GM12891 (cell line): ENCODE data around the gene TNPO1.

ENCODE experiments used
- DNase-seq: peaks from one replicate; pipeline ENCODE4 v3.0.0; 2011; ENCODE audit warnings: low spot score; ENCODE audit not compliant: insufficient read length
- FAIRE-seq: peaks from 2 replicates; lab custom pipeline; 2011; peaks lifted over from hg19 to GRCh38; lab: Jason Lieb, UNC
- PAX5 ChIP-seq: IDR thresholded peaks from 2 replicates; pipeline ENCODE4 v1.6.1; 2011; ENCODE audit warnings: low read length, moderate library complexity, mild to moderate bottlenecking; ENCODE audit not compliant: insufficient read depth, severe bottlenecking
- POLR2A ChIP-seq: IDR thresholded peaks from 2 replicates; pipeline ENCODE4 v1.6.1; 2011; ENCODE audit warnings: low read depth, low read length, control low read depth
- POLR2AphosphoS5 ChIP-seq: IDR thresholded peaks from 2 replicates; pipeline ENCODE4 v1.6.1; 2011; ENCODE audit warnings: low read depth, low read length, control low read depth
- POU2F2 ChIP-seq: IDR thresholded peaks from 2 replicates; pipeline ENCODE4 v1.6.1; 2011; ENCODE audit warnings: low read depth, mild to moderate bottlenecking, control low read depth, low read length, moderate library complexity
- SPI1 ChIP-seq: IDR thresholded peaks from 2 replicates; pipeline ENCODE4 v1.6.1; 2011; ENCODE audit warnings: low read depth, low read length, control low read depth
- TAF1 ChIP-seq: IDR thresholded peaks from 2 replicates; pipeline ENCODE4 v1.6.1; 2011; ENCODE audit warnings: low read depth, low read length, control low read depth

The TNPO1 gene

GRCh38 chr5:72878854-72879253 is 62.4 kb downstream of the TNPO1 start:
- no peak for TF ChIP-seq POLR2AphosphoS5
- no peak for TF ChIP-seq POLR2A
- TF ChIP-seq SPI1: no peak
- TF ChIP-seq TAF1: no peak
- TF ChIP-seq POU2F2: no peak
- TF ChIP-seq PAX5: no peak
- no peak for DNase-seq
- no peak for FAIRE-seq

GRCh38 chr5:72882989-72883388 is 66.5 kb downstream of the TNPO1 start:
- TF ChIP-seq PAX5: no peak
- no peak for TF ChIP-seq POLR2AphosphoS5
- no peak for TF ChIP-seq TAF1
- TF ChIP-seq POLR2A: no peak
- no peak for TF ChIP-seq SPI1
- TF ChIP-seq POU2F2: no peak
- FAIRE-seq (no peak), DNase-seq (no peak)

GRCh38 chr5:72883850-72884249 is 67.4 kb downstream of the TNPO1 start:
- DNase-seq (no peak), FAIRE-seq (no peak)
- TF ChIP-seq POLR2AphosphoS5 (no peak), POLR2A (no peak), PAX5 (no peak), POU2F2 (no peak), TAF1 (no peak)

GRCh38 chr5:72884892-72885291 is 68.4 kb downstream of the TNPO1 start:
- DNase-seq (no peak), FAIRE-seq (no peak)
- TF ChIP-seq POU2F2: no peak
- TF ChIP-seq SPI1: no peak
- no peak for TF ChIP-seq TAF1
- no peak for TF ChIP-seq POLR2A
- no peak for TF ChIP-seq PAX5
- TF ChIP-seq POLR2AphosphoS5: no peak

GRCh38 chr5:72885824-72886223 is 69.4 kb downstream of the TNPO1 start:
- FAIRE-seq: no peak
- no peak for DNase-seq
- TF ChIP-seq POLR2A (no peak), POU2F2 (no peak), POLR2AphosphoS5 (no peak), PAX5 (no peak), TAF1 (no peak), SPI1 (no peak)

- FAIRE-seq (no peak), DNase-seq (no peak)
- TF ChIP-seq SPI1 (no peak), POLR2A (no peak), TAF1 (no peak), POLR2AphosphoS5 (no peak)
These were observed 72.1 kb downstream of the TNPO1 start for GRCh38 chr5:72888595-72888994.

- FAIRE-seq (no peak), DNase-seq (no peak)
- TF ChIP-seq POU2F2 (no peak), SPI1 (no peak), POLR2A (no peak)
These were observed 72.9 kb downstream of the TNPO1 start for GRCh38 chr5:72889324-72889723.

GRCh38 chr5:72892846-72893245 is 76.4 kb downstream of the TNPO1 start:
- FAIRE-seq (no peak), DNase-seq (no peak)
- TF ChIP-seq POLR2AphosphoS5 (0 out of 2 replicates have a peak, but pooled peaks have one; percentile 34), PAX5 (no peak)

- FAIRE-seq (no peak), DNase-seq (no peak)
- TF ChIP-seq POLR2AphosphoS5 (no peak), SPI1 (no peak), PAX5 (no peak), POLR2A (no peak), POU2F2 (no peak)
These were observed 79.3 kb downstream of the TNPO1 start for GRCh38 chr5:72895758-72896157.

- FAIRE-seq (no peak), DNase-seq (no peak)
- TF ChIP-seq TAF1: no peak
- TF ChIP-seq POU2F2: no peak
- no peak for TF ChIP-seq POLR2AphosphoS5
These were observed 90.3 kb downstream of the TNPO1 start for GRCh38 chr5:72906806-72907205.
